Vagina (tissue), 2 donors: ENCODE data around the gene B3GAT3.

Experiments
- CTCF ChIP-seq, 3 experiments: fragments of 450-650 bp in 2 of 3; fragments of 200-600 bp in 1 of 3; sonication (generic) in 1 of 3; IDR thresholded peaks; one replicate each; pipeline ENCODE4 v1.5.1; 2017 to 2019; ENCODE audit warnings: antibody characterized with exemption in 3 of 3, mild to moderate bottlenecking in 2 of 3, moderate library complexity in 2 of 3
- POLR2A ChIP-seq, 2 donors: fragments of 450-650 bp; IDR thresholded peaks; one replicate each; pipeline ENCODE4 v1.6.1; 2017; ENCODE audit warnings: antibody characterized with exemption in 2 of 2, mild to moderate bottlenecking in 2 of 2, moderate library complexity in 2 of 2
- POLR2AphosphoS5 ChIP-seq, 2 donors: sonication (generic); formaldehyde crosslinking; IDR thresholded peaks; one replicate each; pipeline ENCODE4 v1.9.0; 2017; ENCODE audit warnings: antibody characterized with exemption in 2 of 2, mild to moderate bottlenecking in 2 of 2, low read depth in 1 of 2; ENCODE audit not compliant: insufficient read depth in 1 of 2

GRCh38 chr11:62615521-62615920, 6.3 kb downstream of the B3GAT3 start:
- TF ChIP-seq CTCF (IDR thresholded peaks at IDR 0.05): no peak
- TF ChIP-seq POLR2A (IDR thresholded peaks at IDR 0.05): no peak
- TF ChIP-seq POLR2AphosphoS5 (IDR thresholded peaks at IDR 0.05; ENCODE audit: insufficient read depth in 1 of 2, low read depth in 1 of 2): no peak
